Osteoblast (primary cell): Measurements from ENCODE around the gene ZSCAN5B. TPM values are rescaled to one million over a fixed set of nuclear protein-coding genes. Genes with fewer than 3 reads are reported as not detected.

Experiments
- DNase-seq: peaks from one replicate; pipeline ENCODE4 v3.0.0; 2011; ENCODE audit warnings: low spot score, mixed read lengths; ENCODE audit not compliant: insufficient read length; ENCODE audit errors: missing footprints
- H2AFZ ChIP-seq: 2 replicates; pipeline ENCODE4 v1.6.0; 2011; ENCODE audit warnings: mild to moderate bottlenecking, low read length
- H3K27ac ChIP-seq: 2 replicates; pipeline ENCODE4 v1.5.1; 2011; ENCODE audit warnings: mild to moderate bottlenecking, low read depth, low read length, moderate library complexity
- H3K27me3 ChIP-seq: 2 replicates; pipeline ENCODE4 v1.6.0; 2012; ENCODE audit warnings: mild to moderate bottlenecking, control low read depth, inconsistent platforms, low read length, moderate library complexity; ENCODE audit not compliant: insufficient read depth
- H3K36me3 ChIP-seq: 2 replicates; pipeline ENCODE4 v1.5.1; 2011; ENCODE audit warnings: mild to moderate bottlenecking, low read length, control low read depth, moderate library complexity; ENCODE audit not compliant: insufficient read depth
- H3K4me1 ChIP-seq: 2 replicates; pipeline ENCODE4 v1.5.1; 2011; ENCODE audit warnings: mild to moderate bottlenecking, low read length, control low read depth, moderate library complexity; ENCODE audit not compliant: insufficient read depth
- H3K4me2 ChIP-seq: 2 replicates; pipeline ENCODE4 v1.6.0; 2011; ENCODE audit warnings: mild to moderate bottlenecking, low read length; ENCODE audit not compliant: insufficient read depth
- H3K4me3 ChIP-seq: fragments of 200-600 bp; sonication (generic); 3 replicates; pipeline ENCODE4 v1.5.1; 2012; ENCODE audit warnings: mild to moderate bottlenecking, low read length, inconsistent platforms; ENCODE audit not compliant: insufficient read depth
- H3K79me2 ChIP-seq: 2 replicates; pipeline ENCODE4 v1.6.0; 2012; ENCODE audit warnings: mild to moderate bottlenecking, low read length, control low read depth, inconsistent platforms; ENCODE audit not compliant: insufficient read depth
- H3K9me3 ChIP-seq: 2 replicates; pipeline ENCODE4 v1.5.1; 2011; ENCODE audit warnings: low read depth, low read length, control low read depth
- H4K20me1 ChIP-seq: 2 replicates; pipeline ENCODE4 v1.6.0; 2012; ENCODE audit warnings: mild to moderate bottlenecking, low read length, control low read depth; ENCODE audit not compliant: insufficient read depth
- total RNA-seq: library from RNA; depleted of rRNA; stranded (reverse); fragments of >200 nt; gene quantifications from 2 replicates; pipeline ENCODE4 v1.2.3, GENCODE V29; 2012
- TF ChIP-seq, protein P1 (sequence below): IDR thresholded peaks from 2 replicates; pipeline ENCODE4 v1.5.1; 2011; ENCODE audit warnings: mild to moderate bottlenecking, low read depth, low read length, moderate library complexity; ENCODE audit errors: extremely low read depth

Gene ZSCAN5B
- total RNA-seq, 1 donor = under 0.01 TPM

DNA sequence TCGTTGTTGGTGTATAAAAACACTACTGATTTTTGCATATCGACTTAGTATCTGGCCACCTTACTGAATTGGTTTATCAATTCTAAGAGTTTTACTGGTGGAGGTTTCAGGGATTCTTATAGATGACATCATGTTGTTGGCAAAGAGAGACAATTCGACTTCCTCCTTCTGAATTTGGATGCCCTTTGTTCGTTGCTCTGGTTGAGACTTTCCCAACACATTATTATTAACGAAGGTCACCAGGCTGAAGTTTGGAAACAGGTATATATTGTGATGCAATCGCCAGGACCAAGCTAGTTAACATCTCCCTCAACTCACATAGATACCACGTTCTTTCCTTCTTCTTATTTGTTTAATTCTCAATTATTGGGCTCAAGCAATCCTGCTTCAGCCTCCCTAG, 2.1 kb upstream of the ZSCAN5B start:
- Histone ChIP-seq H3K27me3 (no peaks in the 10 kb centered on the region), H3K4me2 (no peak overlapping the region), H3K36me3 (no peaks in the 10 kb centered on the region), H3K4me1 (no peaks in the 10 kb centered on the region), H3K79me2 (no peaks in the 10 kb centered on the region), H3K27ac (no peak overlapping the region), H4K20me1 (no peaks in the 10 kb centered on the region), H2AFZ (no peak overlapping the region), H3K9me3 (no peaks in the 10 kb centered on the region), H3K4me3 (no peak overlapping the region)
- TF ChIP-seq, protein P1, sequence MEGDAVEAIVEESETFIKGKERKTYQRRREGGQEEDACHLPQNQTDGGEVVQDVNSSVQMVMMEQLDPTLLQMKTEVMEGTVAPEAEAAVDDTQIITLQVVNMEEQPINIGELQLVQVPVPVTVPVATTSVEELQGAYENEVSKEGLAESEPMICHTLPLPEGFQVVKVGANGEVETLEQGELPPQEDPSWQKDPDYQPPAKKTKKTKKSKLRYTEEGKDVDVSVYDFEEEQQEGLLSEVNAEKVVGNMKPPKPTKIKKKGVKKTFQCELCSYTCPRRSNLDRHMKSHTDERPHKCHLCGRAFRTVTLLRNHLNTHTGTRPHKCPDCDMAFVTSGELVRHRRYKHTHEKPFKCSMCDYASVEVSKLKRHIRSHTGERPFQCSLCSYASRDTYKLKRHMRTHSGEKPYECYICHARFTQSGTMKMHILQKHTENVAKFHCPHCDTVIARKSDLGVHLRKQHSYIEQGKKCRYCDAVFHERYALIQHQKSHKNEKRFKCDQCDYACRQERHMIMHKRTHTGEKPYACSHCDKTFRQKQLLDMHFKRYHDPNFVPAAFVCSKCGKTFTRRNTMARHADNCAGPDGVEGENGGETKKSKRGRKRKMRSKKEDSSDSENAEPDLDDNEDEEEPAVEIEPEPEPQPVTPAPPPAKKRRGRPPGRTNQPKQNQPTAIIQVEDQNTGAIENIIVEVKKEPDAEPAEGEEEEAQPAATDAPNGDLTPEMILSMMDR = no peak
- no peak for DNase-seq

DNA sequence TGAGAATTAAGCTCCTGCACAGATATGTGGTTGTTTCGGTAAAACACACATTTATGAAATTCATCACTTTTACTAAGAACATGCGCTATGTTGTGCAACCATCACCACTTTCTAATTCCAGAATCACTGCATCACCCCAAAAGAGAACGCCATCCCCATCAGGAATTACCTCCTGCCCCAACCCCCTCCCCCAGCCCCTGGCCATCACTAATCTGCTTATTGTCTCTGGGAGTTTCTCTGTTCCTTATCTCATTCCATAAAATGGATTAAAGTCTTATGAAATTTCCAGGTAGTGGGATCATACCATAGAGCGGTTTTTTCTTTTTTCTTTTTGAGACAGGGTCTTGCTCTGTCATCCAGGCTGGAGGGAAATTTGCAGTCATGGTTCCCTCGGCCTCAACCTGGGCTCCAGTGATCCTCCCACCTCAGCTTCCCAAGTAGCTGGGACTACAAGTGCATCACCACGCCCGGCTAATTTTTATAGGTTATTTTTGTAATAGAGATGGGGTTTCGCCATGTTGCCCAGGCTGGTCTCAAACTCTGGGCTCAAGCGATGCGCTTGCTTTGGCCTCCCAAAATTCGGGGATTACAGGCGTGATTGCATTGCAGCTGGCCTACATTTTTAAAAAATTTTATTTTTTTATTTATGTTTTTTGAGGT, 3.5 kb downstream of the ZSCAN5B start:
- Histone ChIP-seq H3K4me3 (no peak overlapping the region), H2AFZ (no peak overlapping the region), H4K20me1 (no peaks in the 10 kb centered on the region), H3K9me3 (no peaks in the 10 kb centered on the region), H3K79me2 (no peaks in the 10 kb centered on the region), H3K27ac (no peak overlapping the region), H3K27me3 (no peaks in the 10 kb centered on the region), H3K4me1 (no peaks in the 10 kb centered on the region), H3K4me2 (no peak overlapping the region), H3K36me3 (no peaks in the 10 kb centered on the region)
- DNase-seq = no peak
- TF ChIP-seq, protein P1 = no peak

DNA sequence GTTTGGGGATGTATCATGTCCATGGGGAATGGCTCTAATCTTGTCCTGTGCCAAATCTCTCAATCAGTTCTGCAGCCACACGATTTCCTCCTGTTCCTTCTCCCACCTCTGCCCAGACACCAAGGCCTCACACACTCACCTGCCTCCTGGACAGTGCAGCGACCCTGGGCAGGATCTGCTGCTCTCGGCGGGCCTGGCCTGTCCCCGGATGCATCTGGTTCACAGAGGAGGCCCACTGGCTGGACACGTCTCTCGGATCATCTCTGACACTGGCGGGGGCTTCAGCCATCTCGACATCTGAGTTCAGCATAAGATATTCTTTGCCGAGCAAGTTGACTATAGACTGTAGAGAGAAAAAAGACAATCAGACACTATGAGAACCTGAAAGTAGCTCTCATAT, 5.9 kb downstream of the ZSCAN5B start:
- H2AFZ ChIP-seq = no peak overlapping the region
- no peaks in the 10 kb centered on the region for H4K20me1 ChIP-seq
- TF ChIP-seq, protein P1 = no peak
- no peak overlapping the region for H3K27ac ChIP-seq
- no peaks in the 10 kb centered on the region for H3K79me2 ChIP-seq
- H3K27me3 ChIP-seq = no peaks in the 10 kb centered on the region
- no peaks in the 10 kb centered on the region for H3K36me3 ChIP-seq
- H3K4me2 ChIP-seq = no peak overlapping the region
- no peaks in the 10 kb centered on the region for H3K4me1 ChIP-seq
- no peak overlapping the region for H3K4me3 ChIP-seq
- no peaks in the 10 kb centered on the region for H3K9me3 ChIP-seq
- no peak for DNase-seq

DNA sequence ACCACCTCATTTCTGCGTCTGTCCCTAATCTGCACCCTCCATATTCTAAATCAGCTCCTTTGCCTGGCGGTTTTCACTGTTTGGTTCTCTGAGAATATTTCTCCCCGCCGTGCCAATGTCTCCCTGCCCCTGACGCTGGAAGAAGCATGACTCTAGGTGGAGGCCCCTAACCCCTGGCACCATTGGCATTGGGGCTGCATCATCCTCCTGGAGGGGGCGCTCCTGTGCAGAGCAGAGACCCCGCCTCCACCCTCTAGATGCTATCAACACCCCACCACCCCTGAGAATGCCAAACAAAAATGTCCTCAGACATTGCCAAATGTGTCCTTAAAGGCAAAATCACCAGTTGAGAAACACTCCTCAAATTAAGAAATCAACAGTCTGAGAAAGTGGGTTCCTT, 6.5 kb downstream of the ZSCAN5B start:
- H4K20me1 ChIP-seq = no peaks in the 10 kb centered on the region
- H3K4me1 ChIP-seq = no peaks in the 10 kb centered on the region
- no peak overlapping the region for H2AFZ ChIP-seq
- no peak overlapping the region for H3K4me2 ChIP-seq
- no peaks in the 10 kb centered on the region for H3K9me3 ChIP-seq
- no peak overlapping the region for H3K4me3 ChIP-seq
- H3K79me2 ChIP-seq = no peaks in the 10 kb centered on the region
- no peaks in the 10 kb centered on the region for H3K27me3 ChIP-seq
- TF ChIP-seq, protein P1 = no peak
- DNase-seq = no peak
- no peak overlapping the region for H3K27ac ChIP-seq
- H3K36me3 ChIP-seq = no peaks in the 10 kb centered on the region
